Measurements from ENCODE around the gene FGF3.
A peak's percentile ranks its signal among the peaks of the same experiment; 100 is the strongest.

Gene FGF3

GRCh38 chr11:69830086-69830485, 10.9 kb upstream of the FGF3 start:
- intact Hi-C loops (cut with DNase I) = no loop called here
- DNase-seq = peak in 1 of 42 donors; percentile 6

DNA sequence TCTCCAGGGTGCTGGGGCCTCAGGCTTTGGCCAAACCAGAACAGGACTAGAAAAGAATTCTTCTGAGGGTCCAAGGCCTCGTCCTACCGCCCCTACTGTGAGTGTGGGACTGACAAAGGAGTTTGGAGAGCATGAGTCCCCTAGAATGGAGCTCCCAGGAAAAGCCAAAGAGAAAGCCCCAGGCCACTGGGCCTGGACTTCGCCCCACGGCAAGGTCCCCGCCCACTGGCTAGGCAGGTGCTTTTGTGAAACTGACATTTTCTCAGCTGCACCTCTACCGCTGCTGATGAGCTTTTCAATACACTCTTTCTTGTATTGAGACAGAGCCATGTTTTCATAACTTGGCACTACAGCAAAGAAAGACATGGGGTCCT, 9.7 kb upstream of the FGF3 start:
- intact Hi-C loops (cut with DNase I) = no loop called here
- DNase-seq = no peak

DNA sequence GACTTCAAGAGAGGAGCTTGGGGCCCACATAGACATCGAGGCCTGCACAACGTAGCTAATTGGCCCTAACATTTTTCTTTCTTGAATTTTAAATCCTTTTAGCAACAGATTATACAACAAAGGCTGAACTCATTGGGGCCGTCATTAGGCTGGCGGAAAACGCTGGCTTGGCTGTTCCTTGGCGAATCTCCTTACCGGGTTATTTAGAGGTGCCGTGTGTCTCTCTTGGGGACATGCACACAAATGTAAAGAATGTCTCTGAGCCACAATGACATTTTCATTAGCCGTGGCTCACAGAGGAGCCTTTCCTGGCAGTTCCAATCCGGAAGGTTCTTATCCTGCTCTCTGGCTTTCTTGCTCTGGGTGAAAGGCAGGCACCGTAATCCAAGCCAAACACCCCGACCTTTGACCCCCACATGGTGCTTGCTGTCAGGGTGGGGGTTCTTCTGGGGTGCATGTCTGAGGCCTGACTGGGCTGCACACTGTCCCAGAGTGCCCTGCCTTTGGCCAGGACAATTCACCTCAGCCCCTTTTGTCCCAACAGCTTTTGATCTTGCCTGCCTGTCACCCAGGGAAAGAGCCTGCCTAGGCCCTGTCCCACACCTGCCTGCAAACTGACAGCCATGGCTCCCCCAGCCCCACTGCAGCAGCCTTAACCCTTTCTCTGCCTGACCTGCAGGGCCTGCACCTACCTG, 9.2 kb upstream of the FGF3 start:
- peak in 1 of 42 donors; percentile 17 for DNase-seq
- intact Hi-C loops (cut with DNase I) = no loop called here

- intact Hi-C loops (cut with DNase I) = no loop called here
- DNase-seq = no peak
These were observed 7.6 kb upstream of the FGF3 start for GRCh38 chr11:69826773-69827172.

GRCh38 chr11:69825941-69826340, 6.7 kb upstream of the FGF3 start:
- DNase-seq = no peak
- intact Hi-C loops (cut with DNase I) = no loop called here

GRCh38 chr11:69825037-69825834, 6.0 kb upstream of the FGF3 start:
- DNase-seq = no peak
- intact Hi-C loops (cut with DNase I) = no loop called here

DNA sequence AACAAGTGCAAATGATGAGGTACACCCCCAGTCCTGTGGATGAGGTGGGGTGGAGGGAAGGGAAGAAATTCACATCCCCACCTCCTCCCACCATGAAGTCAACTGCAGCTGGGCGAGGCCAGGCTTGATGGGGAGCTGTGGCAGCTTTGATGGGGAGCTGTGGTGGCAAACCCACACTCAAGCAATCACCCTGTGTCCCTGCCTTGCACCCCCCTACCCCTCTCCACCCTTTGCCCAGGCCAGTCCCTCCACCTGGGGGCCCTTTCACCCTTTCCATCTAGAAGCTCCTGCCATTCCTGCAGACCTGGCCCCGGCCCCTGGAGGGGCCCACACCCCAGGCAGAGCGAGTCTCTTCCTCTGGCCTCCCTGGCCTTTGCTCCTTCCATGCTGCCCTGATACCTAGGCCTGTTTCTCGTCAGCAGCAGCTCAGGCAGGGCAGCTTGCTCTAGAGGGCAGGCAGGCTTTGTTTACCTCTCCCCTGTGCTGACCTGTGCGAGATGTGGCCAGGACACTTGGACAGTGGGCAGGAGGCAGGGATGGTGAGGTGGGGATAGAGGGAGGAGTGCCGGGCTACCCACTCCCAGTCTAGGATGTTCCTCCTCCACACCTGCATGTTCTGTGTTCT, 4.5 kb upstream of the FGF3 start:
- intact Hi-C loops (cut with DNase I) = no loop called here
- DNase-seq = no peak

DNA sequence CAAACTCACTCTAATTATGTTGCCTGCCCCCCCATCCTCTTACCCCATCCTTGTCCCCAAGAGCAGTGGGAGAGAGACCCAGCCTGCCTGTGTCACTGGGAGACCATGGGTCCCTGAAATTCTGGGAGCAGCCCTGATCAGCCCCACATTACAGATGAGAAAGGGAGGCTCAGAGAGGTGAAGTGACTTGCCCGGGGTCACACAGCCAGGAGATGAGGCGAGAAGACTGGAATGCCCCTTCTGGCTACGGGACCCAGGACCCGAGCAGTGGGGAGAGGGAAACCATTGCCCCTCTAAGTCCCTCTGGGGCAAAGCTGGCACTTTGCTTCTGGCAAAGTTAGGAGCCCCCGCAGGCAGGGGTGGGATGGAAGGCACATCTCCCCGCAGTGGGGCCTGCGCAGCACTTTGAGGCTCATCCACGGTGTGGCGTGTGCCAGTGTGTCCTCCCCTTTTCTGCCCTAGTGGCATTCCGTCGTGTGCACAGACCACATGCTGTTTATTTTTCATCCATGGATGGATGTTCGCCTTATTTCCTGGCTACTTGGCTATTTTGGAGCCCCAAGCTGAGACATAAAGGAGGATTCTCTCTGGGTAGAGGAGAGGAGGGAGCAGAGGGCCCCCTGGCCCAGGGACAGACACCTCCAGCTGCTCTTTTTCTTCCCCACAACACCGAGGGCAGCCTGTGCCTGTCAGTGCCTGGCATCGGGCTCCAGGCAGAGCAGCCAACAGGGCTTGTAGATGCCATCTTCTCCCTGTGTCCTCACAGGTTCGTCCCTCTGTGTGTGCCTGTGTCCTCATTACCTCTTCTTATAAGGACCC, 3.7 kb upstream of the FGF3 start:
- DNase-seq = no peak
- intact Hi-C loops (cut with DNase I) = no loop called here

GRCh38 chr11:69821511-69822040, 2.4 kb upstream of the FGF3 start:
- DNase-seq = no peak
- intact Hi-C loops (cut with DNase I) = no loop called here

DNA sequence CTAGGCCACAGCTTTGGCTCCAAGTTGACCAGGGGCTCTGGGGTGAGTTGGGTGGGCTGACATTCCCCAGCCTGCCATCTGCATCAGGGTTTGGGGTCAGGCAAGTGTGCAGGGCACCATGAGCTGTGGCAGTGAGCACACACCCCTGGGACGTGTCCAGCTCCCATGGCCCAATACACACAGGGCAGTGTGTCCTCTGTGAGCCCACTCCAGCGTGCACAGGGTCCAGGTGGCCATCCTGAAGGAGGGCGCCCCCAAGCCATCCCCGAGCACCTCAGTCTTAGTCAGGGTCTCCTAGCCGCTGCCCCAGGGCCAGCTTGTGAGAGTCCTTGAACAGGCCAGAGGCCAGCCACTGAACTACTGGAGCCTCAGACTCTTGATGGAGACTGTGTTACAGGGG, 1.2 kb upstream of the FGF3 start:
- intact Hi-C loops (cut with DNase I) = no loop called here
- no peak for DNase-seq

GRCh38 chr11:69819541-69820070, 390 bp upstream of the FGF3 start:
- no peak for DNase-seq
- intact Hi-C loops (cut with DNase I) = no loop called here

DNA sequence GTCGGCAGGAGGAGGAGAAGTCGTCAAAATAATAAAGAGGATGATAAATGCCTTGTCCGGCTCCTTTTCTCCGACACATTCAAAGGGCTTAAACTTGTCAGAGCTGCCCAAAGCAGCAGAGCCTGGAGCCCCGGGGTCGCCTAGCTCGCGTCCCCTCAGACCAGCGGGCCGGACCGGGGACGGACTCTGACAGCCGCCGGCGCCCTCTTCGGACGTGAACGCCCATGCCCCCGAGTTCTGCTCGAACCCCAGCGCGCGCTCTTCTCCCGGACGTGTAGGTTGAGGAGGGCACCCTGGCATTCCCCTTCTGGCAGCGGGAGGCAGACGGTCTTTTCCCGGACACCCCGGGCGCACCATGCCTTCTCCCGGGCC, 999 bp downstream of the FGF3 start:
- no peak for DNase-seq
- intact Hi-C loops (cut with DNase I) = no loop called here

DNA sequence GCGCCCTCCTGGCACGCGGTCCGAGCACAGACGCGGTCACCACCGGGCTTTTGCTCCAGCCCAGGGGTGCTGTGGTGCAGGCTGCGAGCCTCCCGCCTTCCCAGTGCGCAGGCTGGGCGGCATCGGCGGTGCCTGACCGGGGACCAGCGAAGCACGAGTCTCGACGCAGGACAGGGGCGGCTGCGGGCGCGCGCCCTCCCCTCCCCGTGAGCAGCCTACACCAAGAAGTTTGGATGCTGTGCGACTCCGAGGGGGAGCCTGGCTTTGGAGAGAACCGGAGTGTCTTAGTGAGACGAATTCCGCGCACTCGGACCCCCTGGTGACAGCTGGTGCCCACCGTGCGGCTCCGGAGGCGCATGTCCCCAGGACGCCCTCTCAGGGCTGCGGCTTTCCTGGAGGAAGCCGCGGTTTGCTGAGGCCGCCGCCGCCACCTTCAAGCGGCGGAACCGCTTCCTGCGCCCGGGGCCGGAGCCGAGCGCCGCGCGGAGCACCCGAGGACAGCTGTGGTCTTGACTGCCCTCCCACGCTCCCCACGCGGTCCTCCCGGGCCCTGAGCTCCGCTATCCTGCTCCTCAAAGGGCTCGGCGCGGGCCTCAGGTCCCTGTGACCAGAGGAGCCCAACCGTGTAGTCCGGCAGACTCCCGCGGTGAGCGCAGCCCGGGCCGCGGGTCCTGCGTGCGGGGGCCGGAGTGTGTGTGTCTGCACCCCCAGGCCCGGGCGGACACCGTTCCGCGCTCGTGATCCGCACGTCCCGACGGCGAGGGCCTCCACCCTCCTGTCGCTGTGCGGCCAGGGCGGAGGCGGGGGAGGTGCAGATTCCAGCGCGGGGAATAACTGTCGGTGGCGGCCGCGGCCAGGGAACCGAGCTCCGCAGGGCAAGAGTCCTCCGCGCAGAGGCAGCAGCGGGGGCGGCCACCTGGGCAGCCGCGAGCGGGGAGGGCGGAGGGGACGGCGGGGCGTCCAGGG, 1.7 kb downstream of the FGF3 start:
- intact Hi-C loops (cut with DNase I) = no loop called here
- DNase-seq = no peak

DNA sequence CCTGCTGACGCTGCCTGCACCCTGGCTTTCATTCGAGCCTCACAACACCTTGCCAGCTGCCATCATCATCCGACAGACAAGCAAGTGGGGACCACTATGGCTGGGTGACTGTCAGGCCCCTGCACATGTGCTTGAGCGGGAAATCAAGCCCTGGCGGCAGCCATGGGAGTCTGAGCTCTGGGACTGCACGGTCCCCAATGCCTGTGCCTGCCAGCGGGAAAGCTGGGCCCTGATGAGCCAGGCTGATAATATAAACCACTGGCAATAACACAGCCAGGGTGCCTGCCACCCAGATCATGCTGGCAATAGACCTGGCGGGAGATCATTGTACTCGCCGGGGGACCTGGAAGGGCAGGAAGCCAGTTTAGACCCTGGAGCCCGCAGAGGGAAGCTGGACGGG, 2.5 kb downstream of the FGF3 start:
- no peak for DNase-seq
- intact Hi-C loops (cut with DNase I) = no loop called here

DNA sequence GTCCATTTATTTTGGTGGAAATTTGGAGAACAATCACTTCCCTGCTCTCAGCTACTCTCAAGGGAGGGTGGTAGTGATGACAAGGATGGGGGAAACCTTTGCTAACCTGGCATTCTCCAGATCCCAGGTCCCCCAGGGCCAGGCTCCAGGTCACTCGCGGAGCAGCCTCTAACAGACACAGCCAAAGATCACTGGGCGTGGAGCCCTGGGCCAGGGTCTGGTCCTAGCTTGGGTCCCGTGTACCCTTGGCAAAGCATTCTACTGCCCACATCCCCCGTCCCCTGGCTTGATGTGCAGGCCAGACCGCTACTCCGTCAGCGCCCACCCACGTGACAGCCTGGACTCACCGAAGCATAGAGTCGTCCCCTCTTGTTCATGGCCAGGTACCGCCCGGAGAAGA, 3.2 kb downstream of the FGF3 start:
- intact Hi-C loops (cut with DNase I) = no loop called here
- no peak for DNase-seq

GRCh38 chr11:69814902-69815301, 4.3 kb downstream of the FGF3 start:
- intact Hi-C loops (cut with DNase I) = no loop called here
- DNase-seq = no peak

DNA sequence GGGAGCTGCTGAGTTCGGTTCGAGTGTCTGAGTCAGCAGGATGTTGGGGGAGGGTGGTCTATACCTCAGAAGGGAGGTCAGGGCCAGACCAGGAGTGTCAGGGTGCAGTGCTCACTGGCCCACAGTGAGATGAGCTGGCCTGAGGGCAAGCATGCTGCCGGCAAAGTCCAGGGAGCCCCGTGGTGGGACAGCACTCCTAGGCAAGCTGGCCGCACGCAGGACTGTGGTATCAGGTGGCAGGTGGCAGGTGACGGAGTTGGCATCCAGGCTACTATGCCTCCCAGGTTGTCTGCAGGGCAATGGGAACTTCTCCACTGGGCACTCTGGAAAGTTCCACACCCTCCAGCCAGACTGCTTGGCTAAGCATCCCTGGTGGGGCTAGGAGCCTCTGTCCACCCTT, 4.8 kb downstream of the FGF3 start:
- intact Hi-C loops (cut with DNase I) = no loop called here
- DNase-seq = no peak

- no peak for DNase-seq
- intact Hi-C loops (cut with DNase I) = no loop called here
These were observed 5.4 kb downstream of the FGF3 start for GRCh38 chr11:69813839-69814238.
